ENCODE data around the gene ATAD5. TPM values are rescaled to one million over a fixed set of nuclear protein-coding genes. Genes with fewer than 3 reads are reported as not detected.

The ATAD5 gene
- polyA plus RNA-seq, 1 of the 3 experiments (the other 2 are of a cell fraction): 0.66 TPM

DNA sequence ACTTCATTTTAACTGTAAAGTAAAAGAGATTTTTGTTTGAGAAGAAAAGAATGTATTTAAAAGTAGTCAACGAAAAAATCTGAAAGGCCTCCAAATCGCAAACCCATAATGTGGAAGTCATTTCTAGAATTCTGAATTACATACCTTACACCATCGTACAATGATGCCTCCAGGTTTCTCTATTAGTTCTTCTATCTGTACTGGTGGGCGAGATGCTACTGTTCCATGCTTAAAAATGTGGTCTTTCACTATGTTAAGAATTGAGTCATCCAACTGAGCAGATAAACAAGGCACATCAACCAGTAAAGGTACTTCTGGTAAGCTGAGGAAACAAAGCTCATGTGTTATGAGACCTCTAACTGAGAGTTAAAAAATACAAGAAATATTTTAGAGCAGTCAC, 35.8 kb upstream of the ATAD5 start:
- no peaks in the 10 kb centered on the region for H3K4me1 ChIP-seq (ENCODE audit: control insufficient read depth in 1 of 2, insufficient read depth in 2 of 2, low read depth in 1 of 2, low read length in 1 of 2)
- no peak overlapping the region for H3K9ac ChIP-seq
- H3F3A ChIP-seq (replicated peaks; ENCODE audit: insufficient read depth): peaks cover 47% of the 10 kb centered on the region
- H3K27me3 ChIP-seq (ENCODE audit: insufficient read depth): no peaks in the 10 kb centered on the region
- 0 out of 2 replicates have a peak, but pooled peaks cover 4% of the 10 kb centered on the region for H3K79me2 ChIP-seq (ENCODE audit: insufficient read depth)
- H3K4me3 ChIP-seq (ENCODE audit: low read depth in 2 of 2, low read length in 1 of 2): no peak overlapping the region
- TF ChIP-seq SMC3 (IDR thresholded peaks at IDR 0.05; ENCODE audit: low read depth, low read length): no peak
- peak; percentile 17; the same call in 1 of the 2 replicates for TF ChIP-seq POLR2AphosphoS5 (IDR thresholded peaks at IDR 0.05; ENCODE audit: low read depth, low read length)
- no peak for TF ChIP-seq EZH2phosphoT487 (IDR thresholded peaks at IDR 0.05; ENCODE audit: borderline replicate concordance, low read depth)
- TF ChIP-seq TCF12 (IDR thresholded peaks at IDR 0.05): no peak
- no peak for TF ChIP-seq TEAD4 (IDR thresholded peaks at IDR 0.05; ENCODE audit: borderline replicate concordance, insufficient read depth)
- H2AFZ ChIP-seq (ENCODE audit: low read depth): no peak overlapping the region
- no peaks in the 10 kb centered on the region for H3K9me2 ChIP-seq
- POLR2A ChIA-PET: no interaction called here
- H3K9me3 ChIP-seq: no peaks in the 10 kb centered on the region
- 98% methylated on average over 4 of the region's 4 CpGs for WGBS (ENCODE audit: low lambda C conversion rate)
- CTCF ChIA-PET: interaction anchor here (1.6 kb wide), 1 partner anchor 14 kb away, joined by 4 read pairs; no protein-coding TSS in a partner anchor
- no peak overlapping the region for H3K4me2 ChIP-seq
- H3K27ac ChIP-seq (ENCODE audit: low read depth in 2 of 2, low read length in 1 of 2): no peak overlapping the region
- peaks cover 17 to 56% of the 10 kb centered on the region in 2 experiments for H3K36me3 ChIP-seq (replicated peaks in 1 of 2; ENCODE audit: control insufficient read depth in 1 of 2, insufficient read depth in 2 of 2, low read length in 1 of 2)
- H4K20me1 ChIP-seq (ENCODE audit: insufficient read depth): no peaks in the 10 kb centered on the region
- DNase-seq: no peak

DNA sequence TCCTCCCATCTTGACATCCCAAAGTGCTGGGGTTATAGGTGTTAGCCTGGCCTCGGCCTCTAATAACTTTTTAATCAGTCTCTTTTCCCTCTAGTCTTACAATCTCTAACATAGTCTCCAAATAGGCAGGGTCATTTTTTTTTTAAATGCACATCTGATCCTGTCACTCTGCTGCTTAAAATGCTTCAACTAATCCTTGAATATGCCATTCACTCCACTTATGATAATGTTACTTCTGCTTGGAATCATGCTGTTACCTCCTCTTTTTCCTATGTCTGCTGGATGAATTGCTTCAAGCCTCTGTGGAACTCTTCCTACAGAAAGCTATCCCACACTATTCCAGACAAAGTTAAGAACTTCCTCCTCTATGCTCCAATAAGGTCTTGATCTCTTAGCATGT, 30.1 kb upstream of the ATAD5 start:
- CTCF ChIA-PET: no interaction called here
- Histone ChIP-seq H3K4me1 (ENCODE audit: control insufficient read depth in 1 of 2, insufficient read depth in 2 of 2, low read depth in 1 of 2, low read length in 1 of 2) (no peaks in the 10 kb centered on the region), H3K36me3 (replicated peaks in 1 of 2; ENCODE audit: control insufficient read depth in 1 of 2, insufficient read depth in 2 of 2, low read length in 1 of 2) (peaks cover 6 to 48% of the 10 kb centered on the region in 2 experiments), H3F3A (replicated peaks; ENCODE audit: insufficient read depth) (peaks cover 10% of the 10 kb centered on the region), H2AFZ (ENCODE audit: low read depth) (no peak overlapping the region), H4K20me1 (ENCODE audit: insufficient read depth) (no peaks in the 10 kb centered on the region), H3K4me2 (no peak overlapping the region), H3K9me2 (no peaks in the 10 kb centered on the region), H3K4me3 (ENCODE audit: low read depth in 2 of 2, low read length in 1 of 2) (no peak overlapping the region), H3K27ac (ENCODE audit: low read depth in 2 of 2, low read length in 1 of 2) (no peak overlapping the region), H3K9ac (no peak overlapping the region), H3K9me3 (no peaks in the 10 kb centered on the region), H3K27me3 (ENCODE audit: insufficient read depth) (no peaks in the 10 kb centered on the region), H3K79me2 (ENCODE audit: insufficient read depth) (peaks cover 28% of the 10 kb centered on the region)
- POLR2A ChIA-PET: no interaction called here
- 89% methylated on average over 1 of the region's 1 CpG for WGBS (ENCODE audit: low lambda C conversion rate)
- TF ChIP-seq TCF12 (IDR thresholded peaks at IDR 0.05) (no peak), FOXM1 (IDR thresholded peaks at IDR 0.05; ENCODE audit: low read depth) (no peak), ELF1 (IDR thresholded peaks at IDR 0.05) (no peak), YY1 (IDR thresholded peaks at IDR 0.05; ENCODE audit: low read depth) (no peak), FOSL2 (IDR thresholded peaks at IDR 0.05; ENCODE audit: borderline replicate concordance, low read depth) (no peak), GABPA (IDR thresholded peaks at IDR 0.05; ENCODE audit: low read depth) (no peak), TEAD4 (IDR thresholded peaks at IDR 0.05; ENCODE audit: borderline replicate concordance, insufficient read depth) (no peak)
- TF ChIP-seq, protein P1, sequence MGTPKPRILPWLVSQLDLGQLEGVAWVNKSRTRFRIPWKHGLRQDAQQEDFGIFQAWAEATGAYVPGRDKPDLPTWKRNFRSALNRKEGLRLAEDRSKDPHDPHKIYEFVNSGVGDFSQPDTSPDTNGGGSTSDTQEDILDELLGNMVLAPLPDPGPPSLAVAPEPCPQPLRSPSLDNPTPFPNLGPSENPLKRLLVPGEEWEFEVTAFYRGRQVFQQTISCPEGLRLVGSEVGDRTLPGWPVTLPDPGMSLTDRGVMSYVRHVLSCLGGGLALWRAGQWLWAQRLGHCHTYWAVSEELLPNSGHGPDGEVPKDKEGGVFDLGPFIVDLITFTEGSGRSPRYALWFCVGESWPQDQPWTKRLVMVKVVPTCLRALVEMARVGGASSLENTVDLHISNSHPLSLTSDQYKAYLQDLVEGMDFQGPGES (IDR thresholded peaks at IDR 0.05; ENCODE audit: low read depth, low read length): no peak
- TF ChIP-seq, protein P2, sequence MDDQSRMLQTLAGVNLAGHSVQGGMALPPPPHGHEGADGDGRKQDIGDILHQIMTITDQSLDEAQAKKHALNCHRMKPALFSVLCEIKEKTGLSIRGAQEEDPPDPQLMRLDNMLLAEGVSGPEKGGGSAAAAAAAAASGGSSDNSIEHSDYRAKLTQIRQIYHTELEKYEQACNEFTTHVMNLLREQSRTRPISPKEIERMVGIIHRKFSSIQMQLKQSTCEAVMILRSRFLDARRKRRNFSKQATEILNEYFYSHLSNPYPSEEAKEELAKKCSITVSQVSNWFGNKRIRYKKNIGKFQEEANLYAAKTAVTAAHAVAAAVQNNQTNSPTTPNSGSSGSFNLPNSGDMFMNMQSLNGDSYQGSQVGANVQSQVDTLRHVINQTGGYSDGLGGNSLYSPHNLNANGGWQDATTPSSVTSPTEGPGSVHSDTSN (IDR thresholded peaks at IDR 0.05): no peak
- TF ChIP-seq, protein P3, sequence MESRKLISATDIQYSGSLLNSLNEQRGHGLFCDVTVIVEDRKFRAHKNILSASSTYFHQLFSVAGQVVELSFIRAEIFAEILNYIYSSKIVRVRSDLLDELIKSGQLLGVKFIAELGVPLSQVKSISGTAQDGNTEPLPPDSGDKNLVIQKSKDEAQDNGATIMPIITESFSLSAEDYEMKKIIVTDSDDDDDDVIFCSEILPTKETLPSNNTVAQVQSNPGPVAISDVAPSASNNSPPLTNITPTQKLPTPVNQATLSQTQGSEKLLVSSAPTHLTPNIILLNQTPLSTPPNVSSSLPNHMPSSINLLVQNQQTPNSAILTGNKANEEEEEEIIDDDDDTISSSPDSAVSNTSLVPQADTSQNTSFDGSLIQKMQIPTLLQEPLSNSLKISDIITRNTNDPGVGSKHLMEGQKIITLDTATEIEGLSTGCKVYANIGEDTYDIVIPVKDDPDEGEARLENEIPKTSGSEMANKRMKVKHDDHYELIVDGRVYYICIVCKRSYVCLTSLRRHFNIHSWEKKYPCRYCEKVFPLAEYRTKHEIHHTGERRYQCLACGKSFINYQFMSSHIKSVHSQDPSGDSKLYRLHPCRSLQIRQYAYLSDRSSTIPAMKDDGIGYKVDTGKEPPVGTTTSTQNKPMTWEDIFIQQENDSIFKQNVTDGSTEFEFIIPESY (IDR thresholded peaks at IDR 0.05; ENCODE audit: borderline replicate concordance, low read depth): no peak
- no peak for DNase-seq

All from SK-N-SH (cell line).